Liver (tissue), 3 donors: ENCODE results near the gene ITPK1.

ENCODE experiments used
- EGR1 ChIP-seq, 2 donors: IDR thresholded peaks; 2 replicates each; pipeline ENCODE4 v1.6.1; 2016 to 2018; ENCODE audit warnings: antibody characterized with exemption in 2 of 2, low read depth in 2 of 2
- GABPA ChIP-seq, 2 donors: IDR thresholded peaks in 1 of 2; conservative IDR thresholded peaks in 1 of 2; 2 replicates each; pipeline ENCODE4 v1.6.1; 2016; ENCODE audit warnings: antibody characterized with exemption in 2 of 2, mild to moderate bottlenecking in 1 of 2, moderate library complexity in 1 of 2
- HNF4G ChIP-seq: IDR thresholded peaks from 2 replicates; pipeline ENCODE4 v1.6.1; 2016; ENCODE audit warnings: antibody characterized with exemption
- MAX ChIP-seq: IDR thresholded peaks from 2 replicates; pipeline ENCODE4 v1.6.1; 2016; ENCODE audit warnings: antibody characterized with exemption
- RAD21 ChIP-seq, 2 donors: IDR thresholded peaks; 2 replicates each; pipeline ENCODE4 v1.6.1; 2016; ENCODE audit warnings: antibody characterized with exemption in 2 of 2, mild to moderate bottlenecking in 2 of 2
- REST ChIP-seq: IDR thresholded peaks from 2 replicates; pipeline ENCODE4 v1.6.1; 2016; ENCODE audit warnings: antibody characterized with exemption, mild to moderate bottlenecking
- SP1 ChIP-seq: IDR thresholded peaks from 2 replicates; pipeline ENCODE4 v1.6.1; 2018; ENCODE audit warnings: antibody characterized with exemption, mild to moderate bottlenecking
- TF ChIP-seq, protein P1 (sequence below): fragments of 150-350 bp; IDR thresholded peaks from 2 replicates; pipeline ENCODE4 v1.5.1; 2017; ENCODE audit warnings: improper control_type of control experiment, low read depth, low read length; ENCODE audit not compliant: missing input control
- TF ChIP-seq, protein P2 (sequence below): IDR thresholded peaks from 2 replicates; pipeline ENCODE4 v1.6.1; 2016; ENCODE audit warnings: antibody characterized with exemption
- donor health status: healthy.
- donor health status: healthy.

GRCh38 chr14:92902726-92903125 is 213.0 kb downstream of the ITPK1 start:
- TF ChIP-seq, protein P1, sequence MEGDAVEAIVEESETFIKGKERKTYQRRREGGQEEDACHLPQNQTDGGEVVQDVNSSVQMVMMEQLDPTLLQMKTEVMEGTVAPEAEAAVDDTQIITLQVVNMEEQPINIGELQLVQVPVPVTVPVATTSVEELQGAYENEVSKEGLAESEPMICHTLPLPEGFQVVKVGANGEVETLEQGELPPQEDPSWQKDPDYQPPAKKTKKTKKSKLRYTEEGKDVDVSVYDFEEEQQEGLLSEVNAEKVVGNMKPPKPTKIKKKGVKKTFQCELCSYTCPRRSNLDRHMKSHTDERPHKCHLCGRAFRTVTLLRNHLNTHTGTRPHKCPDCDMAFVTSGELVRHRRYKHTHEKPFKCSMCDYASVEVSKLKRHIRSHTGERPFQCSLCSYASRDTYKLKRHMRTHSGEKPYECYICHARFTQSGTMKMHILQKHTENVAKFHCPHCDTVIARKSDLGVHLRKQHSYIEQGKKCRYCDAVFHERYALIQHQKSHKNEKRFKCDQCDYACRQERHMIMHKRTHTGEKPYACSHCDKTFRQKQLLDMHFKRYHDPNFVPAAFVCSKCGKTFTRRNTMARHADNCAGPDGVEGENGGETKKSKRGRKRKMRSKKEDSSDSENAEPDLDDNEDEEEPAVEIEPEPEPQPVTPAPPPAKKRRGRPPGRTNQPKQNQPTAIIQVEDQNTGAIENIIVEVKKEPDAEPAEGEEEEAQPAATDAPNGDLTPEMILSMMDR = no peak
- TF ChIP-seq SP1 (no peak), REST (no peak), HNF4G (no peak), GABPA (IDR thresholded peaks at IDR 0.05 in 1 of 2, conservative IDR thresholded peaks at IDR 0.05 in 1 of 2) (no peak), EGR1 (IDR thresholded peaks at IDR 0.05; ENCODE audit: low read depth in 2 of 2) (no peak), MAX (no peak), RAD21 (IDR thresholded peaks at IDR 0.05) (no peak)
- TF ChIP-seq, protein P2, sequence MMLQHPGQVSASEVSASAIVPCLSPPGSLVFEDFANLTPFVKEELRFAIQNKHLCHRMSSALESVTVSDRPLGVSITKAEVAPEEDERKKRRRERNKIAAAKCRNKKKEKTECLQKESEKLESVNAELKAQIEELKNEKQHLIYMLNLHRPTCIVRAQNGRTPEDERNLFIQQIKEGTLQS = no peak
